ENCODE data around the gene CAMTA1.

- TF ChIP-seq, protein P1, sequence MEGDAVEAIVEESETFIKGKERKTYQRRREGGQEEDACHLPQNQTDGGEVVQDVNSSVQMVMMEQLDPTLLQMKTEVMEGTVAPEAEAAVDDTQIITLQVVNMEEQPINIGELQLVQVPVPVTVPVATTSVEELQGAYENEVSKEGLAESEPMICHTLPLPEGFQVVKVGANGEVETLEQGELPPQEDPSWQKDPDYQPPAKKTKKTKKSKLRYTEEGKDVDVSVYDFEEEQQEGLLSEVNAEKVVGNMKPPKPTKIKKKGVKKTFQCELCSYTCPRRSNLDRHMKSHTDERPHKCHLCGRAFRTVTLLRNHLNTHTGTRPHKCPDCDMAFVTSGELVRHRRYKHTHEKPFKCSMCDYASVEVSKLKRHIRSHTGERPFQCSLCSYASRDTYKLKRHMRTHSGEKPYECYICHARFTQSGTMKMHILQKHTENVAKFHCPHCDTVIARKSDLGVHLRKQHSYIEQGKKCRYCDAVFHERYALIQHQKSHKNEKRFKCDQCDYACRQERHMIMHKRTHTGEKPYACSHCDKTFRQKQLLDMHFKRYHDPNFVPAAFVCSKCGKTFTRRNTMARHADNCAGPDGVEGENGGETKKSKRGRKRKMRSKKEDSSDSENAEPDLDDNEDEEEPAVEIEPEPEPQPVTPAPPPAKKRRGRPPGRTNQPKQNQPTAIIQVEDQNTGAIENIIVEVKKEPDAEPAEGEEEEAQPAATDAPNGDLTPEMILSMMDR (IDR thresholded peaks at IDR 0.05; ENCODE audit: insufficient read depth, low read length, poor library complexity, severe bottlenecking), result no peak
- TF ChIP-seq EZH2phosphoT487 (conservative IDR thresholded peaks at IDR 0.05; ENCODE audit: low read length), result no peak
Measured at GRCh38 chr1:7587773-7588456, 802.7 kb downstream of the CAMTA1 start.

Data from SU-DHL-6 (cell line).